Measurements from ENCODE around the gene GAGE12J.

GRCh38 chrX:49291615-49292337 lies 30.1 kb upstream of the GAGE12J start:
- TF ChIP-seq, protein P1, sequence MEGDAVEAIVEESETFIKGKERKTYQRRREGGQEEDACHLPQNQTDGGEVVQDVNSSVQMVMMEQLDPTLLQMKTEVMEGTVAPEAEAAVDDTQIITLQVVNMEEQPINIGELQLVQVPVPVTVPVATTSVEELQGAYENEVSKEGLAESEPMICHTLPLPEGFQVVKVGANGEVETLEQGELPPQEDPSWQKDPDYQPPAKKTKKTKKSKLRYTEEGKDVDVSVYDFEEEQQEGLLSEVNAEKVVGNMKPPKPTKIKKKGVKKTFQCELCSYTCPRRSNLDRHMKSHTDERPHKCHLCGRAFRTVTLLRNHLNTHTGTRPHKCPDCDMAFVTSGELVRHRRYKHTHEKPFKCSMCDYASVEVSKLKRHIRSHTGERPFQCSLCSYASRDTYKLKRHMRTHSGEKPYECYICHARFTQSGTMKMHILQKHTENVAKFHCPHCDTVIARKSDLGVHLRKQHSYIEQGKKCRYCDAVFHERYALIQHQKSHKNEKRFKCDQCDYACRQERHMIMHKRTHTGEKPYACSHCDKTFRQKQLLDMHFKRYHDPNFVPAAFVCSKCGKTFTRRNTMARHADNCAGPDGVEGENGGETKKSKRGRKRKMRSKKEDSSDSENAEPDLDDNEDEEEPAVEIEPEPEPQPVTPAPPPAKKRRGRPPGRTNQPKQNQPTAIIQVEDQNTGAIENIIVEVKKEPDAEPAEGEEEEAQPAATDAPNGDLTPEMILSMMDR (conservative IDR thresholded peaks at IDR 0.05): peak; percentile 79
- no peak for TF ChIP-seq ZFX (IDR thresholded peaks at IDR 0.05)

Measured in C4-2B (cell line).